ENCODE measurements around the gene IFI27L2.

The IFI27L2 gene

DNA sequence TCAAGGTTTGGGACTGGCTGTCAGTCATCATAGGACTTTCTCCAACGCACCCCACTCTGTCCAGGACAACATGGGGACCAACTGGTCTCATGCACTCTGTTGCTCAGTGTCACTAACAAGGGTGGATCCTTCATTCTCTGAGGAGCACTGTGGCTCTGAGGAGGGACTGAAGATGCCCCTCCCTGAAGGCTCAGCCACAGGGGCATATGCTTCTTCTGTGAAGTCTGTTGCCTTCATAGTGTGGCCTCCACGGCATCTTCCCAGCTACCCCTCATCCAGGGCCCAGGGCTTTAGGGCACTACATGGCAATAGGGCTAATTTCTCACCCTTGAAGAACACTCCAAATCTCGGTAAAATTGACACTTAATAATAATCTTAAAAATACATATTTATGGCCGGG, 14.3 kb upstream of the IFI27L2 start:
- H3K27ac ChIP-seq (ENCODE audit: low read length) = no peak overlapping the region

DNA sequence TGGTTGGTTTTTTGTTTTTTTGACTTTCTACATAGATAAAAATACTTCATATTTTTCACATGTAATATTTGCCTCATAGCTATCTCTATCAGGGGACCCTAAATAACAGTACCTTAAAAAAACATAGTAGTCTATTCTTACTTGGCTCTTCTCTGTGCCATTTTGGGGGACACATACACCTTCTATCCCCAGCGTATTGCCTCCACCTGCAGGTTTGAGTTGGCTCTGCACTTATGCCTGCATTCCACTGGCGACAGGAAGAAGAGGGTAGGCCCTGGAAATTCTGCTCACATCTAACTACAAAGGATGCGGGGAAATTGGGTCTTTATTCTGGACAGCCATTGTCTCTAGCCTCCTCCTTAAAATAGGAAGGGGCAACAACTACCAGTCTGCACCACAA, 13.8 kb upstream of the IFI27L2 start:
- Histone ChIP-seq H3K36me3 (replicated peaks; ENCODE audit: low read depth, low read length) (no peaks in the 10 kb centered on the region), H3K27me3 (ENCODE audit: low read depth, low read length) (no peaks in the 10 kb centered on the region), H2AFZ (ENCODE audit: low read depth, low read length) (no peak overlapping the region), H4K20me1 (ENCODE audit: insufficient read depth, low read length) (no peaks in the 10 kb centered on the region), H3K9me3 (ENCODE audit: insufficient read depth, low read length) (no peaks in the 10 kb centered on the region), H3K79me2 (ENCODE audit: low read length) (no peaks in the 10 kb centered on the region), H3K4me3 (ENCODE audit: low read length) (no peak overlapping the region), H3K9ac (ENCODE audit: low read length) (no peak overlapping the region), H3K4me1 (ENCODE audit: low read length) (no peaks in the 10 kb centered on the region), H3K27ac (ENCODE audit: low read length) (no peak overlapping the region), H3K4me2 (ENCODE audit: low read length) (no peak overlapping the region)
- TF ChIP-seq EZH2phosphoT487 (IDR thresholded peaks at IDR 0.05; ENCODE audit: low read depth) = no peak
- TF ChIP-seq, protein P1, sequence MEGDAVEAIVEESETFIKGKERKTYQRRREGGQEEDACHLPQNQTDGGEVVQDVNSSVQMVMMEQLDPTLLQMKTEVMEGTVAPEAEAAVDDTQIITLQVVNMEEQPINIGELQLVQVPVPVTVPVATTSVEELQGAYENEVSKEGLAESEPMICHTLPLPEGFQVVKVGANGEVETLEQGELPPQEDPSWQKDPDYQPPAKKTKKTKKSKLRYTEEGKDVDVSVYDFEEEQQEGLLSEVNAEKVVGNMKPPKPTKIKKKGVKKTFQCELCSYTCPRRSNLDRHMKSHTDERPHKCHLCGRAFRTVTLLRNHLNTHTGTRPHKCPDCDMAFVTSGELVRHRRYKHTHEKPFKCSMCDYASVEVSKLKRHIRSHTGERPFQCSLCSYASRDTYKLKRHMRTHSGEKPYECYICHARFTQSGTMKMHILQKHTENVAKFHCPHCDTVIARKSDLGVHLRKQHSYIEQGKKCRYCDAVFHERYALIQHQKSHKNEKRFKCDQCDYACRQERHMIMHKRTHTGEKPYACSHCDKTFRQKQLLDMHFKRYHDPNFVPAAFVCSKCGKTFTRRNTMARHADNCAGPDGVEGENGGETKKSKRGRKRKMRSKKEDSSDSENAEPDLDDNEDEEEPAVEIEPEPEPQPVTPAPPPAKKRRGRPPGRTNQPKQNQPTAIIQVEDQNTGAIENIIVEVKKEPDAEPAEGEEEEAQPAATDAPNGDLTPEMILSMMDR (IDR thresholded peaks at IDR 0.05; ENCODE audit: low read depth, low read length) = peak; percentile 46

More for the DNA sequence above, 14.3 kb upstream of the IFI27L2 start:
- Histone ChIP-seq H3K27me3 (ENCODE audit: low read depth, low read length) (no peaks in the 10 kb centered on the region), H3K79me2 (ENCODE audit: low read length) (no peaks in the 10 kb centered on the region), H3K9ac (ENCODE audit: low read length) (no peak overlapping the region), H3K4me2 (ENCODE audit: low read length) (no peak overlapping the region), H2AFZ (ENCODE audit: low read depth, low read length) (no peak overlapping the region), H3K4me3 (ENCODE audit: low read length) (no peak overlapping the region), H3K36me3 (replicated peaks; ENCODE audit: low read depth, low read length) (no peaks in the 10 kb centered on the region), H4K20me1 (ENCODE audit: insufficient read depth, low read length) (no peaks in the 10 kb centered on the region), H3K4me1 (ENCODE audit: low read length) (no peaks in the 10 kb centered on the region), H3K9me3 (ENCODE audit: insufficient read depth, low read length) (no peaks in the 10 kb centered on the region)
- TF ChIP-seq, protein P1 (IDR thresholded peaks at IDR 0.05; ENCODE audit: low read depth, low read length) = no peak

DNA sequence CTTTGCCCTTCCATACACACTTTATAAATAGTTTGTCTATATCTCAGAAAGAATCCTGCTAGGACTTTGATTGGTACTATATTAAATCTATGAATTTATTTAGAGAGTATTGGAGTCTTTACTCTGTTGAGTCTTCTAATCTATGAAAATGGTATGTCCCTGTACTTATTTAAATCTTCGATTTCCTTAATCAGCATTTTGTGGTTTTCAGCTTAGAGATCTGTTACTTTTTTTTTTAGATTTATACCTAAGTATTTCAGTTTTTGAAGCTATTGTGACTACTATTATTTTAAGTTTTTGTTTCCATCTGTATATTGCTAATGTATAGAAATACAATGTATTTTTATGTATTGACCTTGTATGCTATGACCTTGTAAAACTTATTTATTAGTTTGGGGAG, 13.4 kb upstream of the IFI27L2 start:
- Histone ChIP-seq H3K9me3 (ENCODE audit: insufficient read depth, low read length) (no peaks in the 10 kb centered on the region), H3K36me3 (replicated peaks; ENCODE audit: low read depth, low read length) (no peaks in the 10 kb centered on the region), H3K27me3 (ENCODE audit: low read depth, low read length) (no peaks in the 10 kb centered on the region), H3K4me2 (ENCODE audit: low read length) (no peak overlapping the region), H3K9ac (ENCODE audit: low read length) (no peak overlapping the region), H3K4me3 (ENCODE audit: low read length) (no peak overlapping the region), H3K27ac (ENCODE audit: low read length) (no peak overlapping the region), H2AFZ (ENCODE audit: low read depth, low read length) (no peak overlapping the region), H3K4me1 (ENCODE audit: low read length) (no peaks in the 10 kb centered on the region), H3K79me2 (ENCODE audit: low read length) (no peaks in the 10 kb centered on the region), H4K20me1 (ENCODE audit: insufficient read depth, low read length) (no peaks in the 10 kb centered on the region)
- TF ChIP-seq EZH2phosphoT487 (IDR thresholded peaks at IDR 0.05; ENCODE audit: low read depth) = no peak
- TF ChIP-seq, protein P1 (IDR thresholded peaks at IDR 0.05; ENCODE audit: low read depth, low read length) = no peak

DNA sequence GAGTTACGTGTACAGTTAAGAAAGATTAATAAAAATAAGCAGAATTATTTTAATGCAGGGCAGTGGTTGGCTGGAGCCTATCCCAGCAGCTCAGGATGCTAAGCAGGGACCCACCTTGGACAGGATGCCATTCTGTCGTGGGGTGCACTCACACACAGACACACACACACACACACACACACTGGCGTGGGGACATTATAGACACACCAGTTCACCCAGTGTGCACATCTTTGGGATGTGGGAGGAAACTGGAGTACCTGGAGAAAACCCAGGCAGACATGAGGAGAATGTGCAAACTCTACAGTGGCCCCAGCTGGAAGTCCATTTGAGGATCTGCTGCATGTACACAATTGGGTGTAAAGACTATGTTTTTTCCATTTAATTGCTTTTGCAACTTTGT, 12.8 kb upstream of the IFI27L2 start:
- Histone ChIP-seq H2AFZ (ENCODE audit: low read depth, low read length) (no peak overlapping the region), H3K27ac (ENCODE audit: low read length) (no peak overlapping the region), H3K4me3 (ENCODE audit: low read length) (no peak overlapping the region), H3K79me2 (ENCODE audit: low read length) (no peaks in the 10 kb centered on the region), H3K9ac (ENCODE audit: low read length) (no peak overlapping the region), H3K9me3 (ENCODE audit: insufficient read depth, low read length) (no peaks in the 10 kb centered on the region), H3K36me3 (replicated peaks; ENCODE audit: low read depth, low read length) (no peaks in the 10 kb centered on the region), H4K20me1 (ENCODE audit: insufficient read depth, low read length) (no peaks in the 10 kb centered on the region), H3K4me1 (ENCODE audit: low read length) (no peaks in the 10 kb centered on the region), H3K27me3 (ENCODE audit: low read depth, low read length) (no peaks in the 10 kb centered on the region), H3K4me2 (ENCODE audit: low read length) (no peak overlapping the region)
- no peak for TF ChIP-seq EZH2phosphoT487 (IDR thresholded peaks at IDR 0.05; ENCODE audit: low read depth)
- TF ChIP-seq, protein P1 (IDR thresholded peaks at IDR 0.05; ENCODE audit: low read depth, low read length) = no peak

All from OCI-LY3 (cell line).